ENCODE results near the gene FHOD3.

Gene FHOD3

GRCh38 chr18:36477776-36478175, 180.3 kb downstream of the FHOD3 start:
- DNase-seq (ENCODE audit: low read depth in 2 of 2) = no peak

GRCh38 chr18:36481201-36481657, 183.7 kb downstream of the FHOD3 start:
- DNase-seq (ENCODE audit: low read depth in 2 of 2) = no peak

- no peak for DNase-seq (ENCODE audit: low read depth in 2 of 2)
Measured at GRCh38 chr18:36481935-36482334, 184.4 kb downstream of the FHOD3 start.

- DNase-seq (ENCODE audit: low read depth in 2 of 2) = no peak
Measured at GRCh38 chr18:36484591-36484990, 187.1 kb downstream of the FHOD3 start.

- DNase-seq (ENCODE audit: low read depth in 2 of 2) = no peak
Measured at GRCh38 chr18:36485772-36486171, 188.3 kb downstream of the FHOD3 start.

GRCh38 chr18:36488131-36488530, 190.6 kb downstream of the FHOD3 start:
- no peak for DNase-seq (ENCODE audit: low read depth in 2 of 2)

GRCh38 chr18:36490897-36491296, 193.4 kb downstream of the FHOD3 start:
- no peak for DNase-seq (ENCODE audit: low read depth in 2 of 2)

- DNase-seq (ENCODE audit: low read depth in 2 of 2) = no peak
Measured at GRCh38 chr18:36492604-36493329, 195.3 kb downstream of the FHOD3 start.

GRCh38 chr18:36493349-36494159, 196.0 kb downstream of the FHOD3 start:
- no peak for DNase-seq (ENCODE audit: low read depth in 2 of 2)

GRCh38 chr18:36494160-36494437, 196.6 kb downstream of the FHOD3 start:
- DNase-seq (ENCODE audit: low read depth in 2 of 2) = no peak

GRCh38 chr18:36496022-36496421, 198.5 kb downstream of the FHOD3 start:
- no peak for DNase-seq (ENCODE audit: low read depth in 2 of 2)

GRCh38 chr18:36499938-36500337, 202.4 kb downstream of the FHOD3 start:
- no peak for DNase-seq (ENCODE audit: low read depth in 2 of 2)

- DNase-seq (ENCODE audit: low read depth in 2 of 2) = no peak
Measured at GRCh38 chr18:36501100-36501499, 203.6 kb downstream of the FHOD3 start.

GRCh38 chr18:36503477-36503876, 206.0 kb downstream of the FHOD3 start:
- no peak for DNase-seq (ENCODE audit: low read depth in 2 of 2)

- no peak for DNase-seq (ENCODE audit: low read depth in 2 of 2)
Measured at GRCh38 chr18:36504928-36505327, 207.4 kb downstream of the FHOD3 start.

- no peak for DNase-seq (ENCODE audit: low read depth in 2 of 2)
Measured at GRCh38 chr18:36505665-36506064, 208.2 kb downstream of the FHOD3 start.

GRCh38 chr18:36509646-36510197, 212.2 kb downstream of the FHOD3 start:
- no peak for DNase-seq (ENCODE audit: low read depth in 2 of 2)

GRCh38 chr18:36511791-36512352, 214.4 kb downstream of the FHOD3 start:
- no peak for DNase-seq (ENCODE audit: low read depth in 2 of 2)

GRCh38 chr18:36513556-36513955, 216.0 kb downstream of the FHOD3 start:
- DNase-seq (ENCODE audit: low read depth in 2 of 2) = no peak

- DNase-seq (ENCODE audit: low read depth in 2 of 2) = no peak
Measured at GRCh38 chr18:36514778-36515177, 217.3 kb downstream of the FHOD3 start.

GRCh38 chr18:36516258-36516657, 218.7 kb downstream of the FHOD3 start:
- no peak for DNase-seq (ENCODE audit: low read depth in 2 of 2)

- no peak for DNase-seq (ENCODE audit: low read depth in 2 of 2)
Measured at GRCh38 chr18:36516726-36517125, 219.2 kb downstream of the FHOD3 start.

GRCh38 chr18:36518839-36519238, 221.3 kb downstream of the FHOD3 start:
- no peak for DNase-seq (ENCODE audit: low read depth in 2 of 2)

Data from stimulated activated CD8-positive, alpha-beta memory T cell treated with anti-CD3 and anti-CD28 coated beads, Interleukin-7, amount 100 ng/mL, for 4 hours (primary cell).